ENCODE measurements around the gene PCMT1. TPM values are rescaled to one million over a fixed set of nuclear protein-coding genes. Genes with fewer than 3 reads are reported as not detected.

PCMT1 gene
- total and polyA plus RNA-seq, 9 of the 15 experiments (the other 6 are each of a cell fraction or from before 2014, with no cell fraction given) = 217 to 541 (median 327) TPM

DNA sequence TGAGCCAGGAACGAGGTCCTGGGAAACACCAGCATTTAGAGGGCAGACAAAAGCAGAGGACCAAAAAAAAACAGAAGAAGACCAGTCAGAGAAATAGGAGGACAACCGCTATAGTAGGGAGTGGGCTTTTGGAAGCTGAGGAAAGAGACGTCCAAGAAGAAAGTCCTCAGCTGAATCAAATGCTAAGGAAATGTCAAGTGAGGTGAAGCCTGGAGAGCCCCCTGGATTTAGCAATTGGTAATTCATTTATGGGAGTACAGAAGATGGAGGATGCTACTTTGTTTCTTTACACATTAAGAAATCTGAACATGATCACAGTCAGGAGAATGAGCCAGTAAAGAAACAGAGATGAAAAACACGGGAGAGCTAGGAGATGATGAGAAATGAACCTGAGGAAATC lies 73.5 kb downstream of the PCMT1 start (continued):
- no peak for TF ChIP-seq TCF3 (CRISPR knock-in tag; IDR thresholded peaks at IDR 0.05)
- TF ChIP-seq, protein P1, sequence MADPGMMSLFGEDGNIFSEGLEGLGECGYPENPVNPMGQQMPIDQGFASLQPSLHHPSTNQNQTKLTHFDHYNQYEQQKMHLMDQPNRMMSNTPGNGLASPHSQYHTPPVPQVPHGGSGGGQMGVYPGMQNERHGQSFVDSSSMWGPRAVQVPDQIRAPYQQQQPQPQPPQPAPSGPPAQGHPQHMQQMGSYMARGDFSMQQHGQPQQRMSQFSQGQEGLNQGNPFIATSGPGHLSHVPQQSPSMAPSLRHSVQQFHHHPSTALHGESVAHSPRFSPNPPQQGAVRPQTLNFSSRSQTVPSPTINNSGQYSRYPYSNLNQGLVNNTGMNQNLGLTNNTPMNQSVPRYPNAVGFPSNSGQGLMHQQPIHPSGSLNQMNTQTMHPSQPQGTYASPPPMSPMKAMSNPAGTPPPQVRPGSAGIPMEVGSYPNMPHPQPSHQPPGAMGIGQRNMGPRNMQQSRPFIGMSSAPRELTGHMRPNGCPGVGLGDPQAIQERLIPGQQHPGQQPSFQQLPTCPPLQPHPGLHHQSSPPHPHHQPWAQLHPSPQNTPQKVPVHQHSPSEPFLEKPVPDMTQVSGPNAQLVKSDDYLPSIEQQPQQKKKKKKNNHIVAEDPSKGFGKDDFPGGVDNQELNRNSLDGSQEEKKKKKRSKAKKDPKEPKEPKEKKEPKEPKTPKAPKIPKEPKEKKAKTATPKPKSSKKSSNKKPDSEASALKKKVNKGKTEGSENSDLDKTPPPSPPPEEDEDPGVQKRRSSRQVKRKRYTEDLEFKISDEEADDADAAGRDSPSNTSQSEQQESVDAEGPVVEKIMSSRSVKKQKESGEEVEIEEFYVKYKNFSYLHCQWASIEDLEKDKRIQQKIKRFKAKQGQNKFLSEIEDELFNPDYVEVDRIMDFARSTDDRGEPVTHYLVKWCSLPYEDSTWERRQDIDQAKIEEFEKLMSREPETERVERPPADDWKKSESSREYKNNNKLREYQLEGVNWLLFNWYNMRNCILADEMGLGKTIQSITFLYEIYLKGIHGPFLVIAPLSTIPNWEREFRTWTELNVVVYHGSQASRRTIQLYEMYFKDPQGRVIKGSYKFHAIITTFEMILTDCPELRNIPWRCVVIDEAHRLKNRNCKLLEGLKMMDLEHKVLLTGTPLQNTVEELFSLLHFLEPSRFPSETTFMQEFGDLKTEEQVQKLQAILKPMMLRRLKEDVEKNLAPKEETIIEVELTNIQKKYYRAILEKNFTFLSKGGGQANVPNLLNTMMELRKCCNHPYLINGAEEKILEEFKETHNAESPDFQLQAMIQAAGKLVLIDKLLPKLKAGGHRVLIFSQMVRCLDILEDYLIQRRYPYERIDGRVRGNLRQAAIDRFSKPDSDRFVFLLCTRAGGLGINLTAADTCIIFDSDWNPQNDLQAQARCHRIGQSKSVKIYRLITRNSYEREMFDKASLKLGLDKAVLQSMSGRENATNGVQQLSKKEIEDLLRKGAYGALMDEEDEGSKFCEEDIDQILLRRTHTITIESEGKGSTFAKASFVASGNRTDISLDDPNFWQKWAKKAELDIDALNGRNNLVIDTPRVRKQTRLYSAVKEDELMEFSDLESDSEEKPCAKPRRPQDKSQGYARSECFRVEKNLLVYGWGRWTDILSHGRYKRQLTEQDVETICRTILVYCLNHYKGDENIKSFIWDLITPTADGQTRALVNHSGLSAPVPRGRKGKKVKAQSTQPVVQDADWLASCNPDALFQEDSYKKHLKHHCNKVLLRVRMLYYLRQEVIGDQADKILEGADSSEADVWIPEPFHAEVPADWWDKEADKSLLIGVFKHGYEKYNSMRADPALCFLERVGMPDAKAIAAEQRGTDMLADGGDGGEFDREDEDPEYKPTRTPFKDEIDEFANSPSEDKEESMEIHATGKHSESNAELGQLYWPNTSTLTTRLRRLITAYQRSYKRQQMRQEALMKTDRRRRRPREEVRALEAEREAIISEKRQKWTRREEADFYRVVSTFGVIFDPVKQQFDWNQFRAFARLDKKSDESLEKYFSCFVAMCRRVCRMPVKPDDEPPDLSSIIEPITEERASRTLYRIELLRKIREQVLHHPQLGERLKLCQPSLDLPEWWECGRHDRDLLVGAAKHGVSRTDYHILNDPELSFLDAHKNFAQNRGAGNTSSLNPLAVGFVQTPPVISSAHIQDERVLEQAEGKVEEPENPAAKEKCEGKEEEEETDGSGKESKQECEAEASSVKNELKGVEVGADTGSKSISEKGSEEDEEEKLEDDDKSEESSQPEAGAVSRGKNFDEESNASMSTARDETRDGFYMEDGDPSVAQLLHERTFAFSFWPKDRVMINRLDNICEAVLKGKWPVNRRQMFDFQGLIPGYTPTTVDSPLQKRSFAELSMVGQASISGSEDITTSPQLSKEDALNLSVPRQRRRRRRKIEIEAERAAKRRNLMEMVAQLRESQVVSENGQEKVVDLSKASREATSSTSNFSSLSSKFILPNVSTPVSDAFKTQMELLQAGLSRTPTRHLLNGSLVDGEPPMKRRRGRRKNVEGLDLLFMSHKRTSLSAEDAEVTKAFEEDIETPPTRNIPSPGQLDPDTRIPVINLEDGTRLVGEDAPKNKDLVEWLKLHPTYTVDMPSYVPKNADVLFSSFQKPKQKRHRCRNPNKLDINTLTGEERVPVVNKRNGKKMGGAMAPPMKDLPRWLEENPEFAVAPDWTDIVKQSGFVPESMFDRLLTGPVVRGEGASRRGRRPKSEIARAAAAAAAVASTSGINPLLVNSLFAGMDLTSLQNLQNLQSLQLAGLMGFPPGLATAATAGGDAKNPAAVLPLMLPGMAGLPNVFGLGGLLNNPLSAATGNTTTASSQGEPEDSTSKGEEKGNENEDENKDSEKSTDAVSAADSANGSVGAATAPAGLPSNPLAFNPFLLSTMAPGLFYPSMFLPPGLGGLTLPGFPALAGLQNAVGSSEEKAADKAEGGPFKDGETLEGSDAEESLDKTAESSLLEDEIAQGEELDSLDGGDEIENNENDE (IDR thresholded peaks at IDR 0.05; ENCODE audit: low read depth, low read length) = no peak
